Measurements from ENCODE around the gene LNX2. TPM values are rescaled to one million over a fixed set of nuclear protein-coding genes. Genes with fewer than 3 reads are reported as not detected.

LNX2 gene
- total RNA-seq, 1 experiment from 2014 or later: 6.4 TPM

- BruUV-seq (replicated peaks): no TSS peak
- H3K27me3 ChIP-seq (replicated peaks; ENCODE audit: insufficient read depth, low read depth, low read length, poor library complexity): no peaks in the 10 kb centered on the region
- TF ChIP-seq EZH2 (IDR thresholded peaks at IDR 0.05; ENCODE audit: borderline replicate concordance, low read depth, low read length, poor library complexity, severe bottlenecking): no peak
- TF ChIP-seq, protein P1, sequence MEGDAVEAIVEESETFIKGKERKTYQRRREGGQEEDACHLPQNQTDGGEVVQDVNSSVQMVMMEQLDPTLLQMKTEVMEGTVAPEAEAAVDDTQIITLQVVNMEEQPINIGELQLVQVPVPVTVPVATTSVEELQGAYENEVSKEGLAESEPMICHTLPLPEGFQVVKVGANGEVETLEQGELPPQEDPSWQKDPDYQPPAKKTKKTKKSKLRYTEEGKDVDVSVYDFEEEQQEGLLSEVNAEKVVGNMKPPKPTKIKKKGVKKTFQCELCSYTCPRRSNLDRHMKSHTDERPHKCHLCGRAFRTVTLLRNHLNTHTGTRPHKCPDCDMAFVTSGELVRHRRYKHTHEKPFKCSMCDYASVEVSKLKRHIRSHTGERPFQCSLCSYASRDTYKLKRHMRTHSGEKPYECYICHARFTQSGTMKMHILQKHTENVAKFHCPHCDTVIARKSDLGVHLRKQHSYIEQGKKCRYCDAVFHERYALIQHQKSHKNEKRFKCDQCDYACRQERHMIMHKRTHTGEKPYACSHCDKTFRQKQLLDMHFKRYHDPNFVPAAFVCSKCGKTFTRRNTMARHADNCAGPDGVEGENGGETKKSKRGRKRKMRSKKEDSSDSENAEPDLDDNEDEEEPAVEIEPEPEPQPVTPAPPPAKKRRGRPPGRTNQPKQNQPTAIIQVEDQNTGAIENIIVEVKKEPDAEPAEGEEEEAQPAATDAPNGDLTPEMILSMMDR (conservative IDR thresholded peaks at IDR 0.05; ENCODE audit: low read depth, low read length): no peak
Measured at GRCh38 chr13:27634791-27635190, 14.5 kb upstream of the LNX2 start.

GRCh38 chr13:27634231-27634630, 13.9 kb upstream of the LNX2 start:
- H3K27ac ChIP-seq (ENCODE audit: low read depth, low read length, poor library complexity, severe bottlenecking): no peak overlapping the region
- intact Hi-C loops (cut with micrococcal nuclease; ENCODE audit: unreplicated experiment): no loop called here
- CTCF ChIA-PET: no interaction called here

More at GRCh38 chr13:27634791-27635190, 14.5 kb upstream of the LNX2 start:
- no peak overlapping the region for H3K27ac ChIP-seq (ENCODE audit: low read depth, low read length, poor library complexity, severe bottlenecking)
- no peak for DNase-seq (ENCODE audit: low spot score)
- intact Hi-C loops (cut with micrococcal nuclease; ENCODE audit: unreplicated experiment): no loop called here
- POLR2A ChIA-PET (ENCODE audit: low non-redundant PET): no interaction called here
- H3K9me3 ChIP-seq (ENCODE audit: low read depth, low read length, poor library complexity, severe bottlenecking): no peaks in the 10 kb centered on the region
- CTCF ChIA-PET: no interaction called here
- no peaks in the 10 kb centered on the region for H3K36me3 ChIP-seq (ENCODE audit: insufficient read depth, low read length, poor library complexity, severe bottlenecking)
- no peak overlapping the region for H3K4me3 ChIP-seq (ENCODE audit: low read depth, low read length, poor library complexity, severe bottlenecking)
- peaks cover 14% of the 10 kb centered on the region for H3K4me1 ChIP-seq (ENCODE audit: insufficient read depth, low read length, poor library complexity, severe bottlenecking)

DNA sequence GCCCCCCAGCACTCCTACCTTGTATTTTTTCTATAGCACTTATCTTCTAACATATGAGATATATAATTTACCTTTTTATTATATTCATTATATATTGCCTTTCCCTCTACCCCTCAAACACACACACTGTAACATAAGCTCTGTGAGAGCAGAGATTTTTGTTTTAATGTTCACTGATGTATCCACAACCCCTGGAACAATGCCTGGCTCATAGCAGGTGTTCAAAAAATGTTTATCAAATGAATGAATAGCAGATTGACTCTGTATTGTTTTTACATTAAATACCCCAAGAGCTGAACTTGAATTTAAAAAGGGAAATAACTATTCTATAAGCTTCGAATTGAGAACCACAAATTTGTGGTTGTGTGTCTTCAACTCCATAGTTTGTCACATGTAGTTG, 12.3 kb upstream of the LNX2 start:
- H3K4me1 ChIP-seq (ENCODE audit: insufficient read depth, low read length, poor library complexity, severe bottlenecking): peaks cover 14% of the 10 kb centered on the region
- DNase-seq (ENCODE audit: low spot score): no peak
- POLR2A ChIA-PET (ENCODE audit: low non-redundant PET): no interaction called here
- intact Hi-C loops (cut with micrococcal nuclease; ENCODE audit: unreplicated experiment): no loop called here
- no TSS peak for BruUV-seq (replicated peaks)
- H3K36me3 ChIP-seq (ENCODE audit: insufficient read depth, low read length, poor library complexity, severe bottlenecking): no peaks in the 10 kb centered on the region
- no peaks in the 10 kb centered on the region for H3K9me3 ChIP-seq (ENCODE audit: low read depth, low read length, poor library complexity, severe bottlenecking)
- H3K27ac ChIP-seq (ENCODE audit: low read depth, low read length, poor library complexity, severe bottlenecking): no peak overlapping the region
- CTCF ChIA-PET: no interaction called here
- no peak overlapping the region for H3K4me3 ChIP-seq (ENCODE audit: low read depth, low read length, poor library complexity, severe bottlenecking)
- TF ChIP-seq, protein P1 (conservative IDR thresholded peaks at IDR 0.05; ENCODE audit: low read depth, low read length): no peak
- TF ChIP-seq EZH2 (IDR thresholded peaks at IDR 0.05; ENCODE audit: borderline replicate concordance, low read depth, low read length, poor library complexity, severe bottlenecking): no peak
- no peaks in the 10 kb centered on the region for H3K27me3 ChIP-seq (replicated peaks; ENCODE audit: insufficient read depth, low read depth, low read length, poor library complexity)

More at GRCh38 chr13:27634231-27634630, 13.9 kb upstream of the LNX2 start:
- H3K4me3 ChIP-seq (ENCODE audit: low read depth, low read length, poor library complexity, severe bottlenecking): no peak overlapping the region
- no peaks in the 10 kb centered on the region for H3K36me3 ChIP-seq (ENCODE audit: insufficient read depth, low read length, poor library complexity, severe bottlenecking)
- no peaks in the 10 kb centered on the region for H3K9me3 ChIP-seq (ENCODE audit: low read depth, low read length, poor library complexity, severe bottlenecking)
- TF ChIP-seq, protein P1 (conservative IDR thresholded peaks at IDR 0.05; ENCODE audit: low read depth, low read length): no peak
- no peak for TF ChIP-seq EZH2 (IDR thresholded peaks at IDR 0.05; ENCODE audit: borderline replicate concordance, low read depth, low read length, poor library complexity, severe bottlenecking)
- no peak for DNase-seq (ENCODE audit: low spot score)
- no TSS peak for BruUV-seq (replicated peaks)
- peaks cover 14% of the 10 kb centered on the region for H3K4me1 ChIP-seq (ENCODE audit: insufficient read depth, low read length, poor library complexity, severe bottlenecking)
- H3K27me3 ChIP-seq (replicated peaks; ENCODE audit: insufficient read depth, low read depth, low read length, poor library complexity): no peaks in the 10 kb centered on the region
- POLR2A ChIA-PET (ENCODE audit: low non-redundant PET): no interaction called here

Measured in A673 (cell line).